ENCODE data around the gene SYNRG.

SYNRG gene

GRCh38 chr17:37546302-37546701, 62.9 kb downstream of the SYNRG start:
- in situ Hi-C loops (cut with HindIII; ENCODE audit: low pct_unique_long_range_greater_than_20kb, low sequenced_read_pairs) = no loop called here
- DNase-seq (ENCODE audit: low read depth in 1 of 2, low spot score in 1 of 2) = no peak
- TF ChIP-seq JUND (IDR thresholded peaks at IDR 0.05; ENCODE audit: low read depth) = no peak

DNA sequence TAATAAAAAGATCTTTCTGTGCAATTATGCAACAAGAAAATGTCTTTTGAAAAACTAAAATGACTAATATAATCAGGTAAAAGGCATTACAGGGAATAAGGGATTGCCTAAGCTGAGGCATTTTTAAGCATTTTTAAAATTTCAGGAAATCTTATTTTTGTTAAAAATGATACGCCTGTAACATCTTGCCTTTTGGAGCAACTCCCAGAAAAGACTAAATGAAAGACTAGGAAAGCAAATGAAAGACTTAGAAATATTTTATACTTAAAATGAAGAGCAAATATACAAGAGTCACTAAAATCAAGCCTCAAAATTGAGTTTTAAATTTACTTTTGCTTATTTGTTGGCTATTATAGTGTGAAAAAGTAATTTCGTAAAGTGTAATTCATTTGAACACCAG, 63.7 kb downstream of the SYNRG start:
- TF ChIP-seq JUND (IDR thresholded peaks at IDR 0.05; ENCODE audit: low read depth) = no peak
- no peak for DNase-seq (ENCODE audit: low read depth in 1 of 2, low spot score in 1 of 2)
- in situ Hi-C loops (cut with HindIII; ENCODE audit: low pct_unique_long_range_greater_than_20kb, low sequenced_read_pairs) = no loop called here

DNA sequence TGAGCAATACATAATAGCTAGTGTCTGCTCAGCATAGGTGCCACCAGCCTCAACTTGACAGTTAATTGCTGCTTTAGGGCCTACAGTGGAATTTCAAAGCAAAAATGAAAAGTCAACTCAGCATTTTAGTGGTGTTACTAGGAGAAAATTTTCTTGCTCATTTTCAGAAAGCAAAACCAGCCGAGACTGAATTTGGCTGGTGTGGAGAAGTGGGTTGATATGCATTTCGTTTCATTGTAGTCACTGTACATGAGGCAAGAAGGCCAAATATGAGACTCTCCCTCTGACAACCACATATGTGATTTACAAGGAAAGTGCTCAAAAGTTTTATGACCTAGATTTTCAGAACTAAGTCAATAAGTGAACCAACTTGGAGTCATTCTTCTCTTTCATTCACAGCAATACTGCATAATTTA, 65.6 kb downstream of the SYNRG start:
- no peak for TF ChIP-seq JUND (IDR thresholded peaks at IDR 0.05; ENCODE audit: low read depth)
- in situ Hi-C loops (cut with HindIII; ENCODE audit: low pct_unique_long_range_greater_than_20kb, low sequenced_read_pairs) = no loop called here
- DNase-seq (ENCODE audit: low read depth in 1 of 2, low spot score in 1 of 2) = no peak

DNA sequence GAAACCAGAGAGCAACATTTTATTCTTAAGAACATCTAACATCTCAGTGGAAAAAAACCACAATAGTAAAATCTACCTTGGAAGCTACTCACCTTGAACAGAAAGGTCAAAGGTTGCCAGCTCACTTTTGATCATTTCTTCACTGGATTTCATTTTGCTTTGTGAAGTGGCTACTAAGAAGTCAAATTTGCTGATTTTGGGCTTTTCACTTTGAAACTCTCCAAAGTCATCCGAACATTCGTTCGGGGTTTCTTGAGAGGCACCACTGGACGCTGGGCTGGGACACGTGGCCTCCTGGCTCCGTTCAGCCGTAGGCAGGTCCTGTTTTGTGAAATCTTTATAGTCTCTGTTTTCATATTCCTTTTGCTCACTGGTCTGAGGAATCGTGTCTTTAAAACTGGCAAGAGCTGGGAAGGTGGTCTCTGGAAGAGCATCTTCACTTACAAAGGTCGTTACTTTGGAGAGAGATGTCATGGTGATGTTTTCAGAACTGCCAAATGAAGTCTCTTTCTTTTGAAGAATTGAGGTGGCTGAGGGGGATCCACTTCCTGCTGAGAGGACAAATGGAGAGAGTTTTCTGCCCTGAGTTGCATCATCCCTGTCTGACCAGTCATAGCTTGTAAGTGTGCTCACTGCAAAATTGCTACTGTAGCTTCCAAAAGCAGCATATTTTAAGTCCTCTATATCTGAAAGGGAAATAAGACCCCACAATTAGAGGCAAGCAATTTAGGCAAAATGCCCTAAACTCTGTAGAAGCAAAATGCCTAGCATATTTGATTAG, 67.1 kb downstream of the SYNRG start:
- in situ Hi-C loops (cut with HindIII; ENCODE audit: low pct_unique_long_range_greater_than_20kb, low sequenced_read_pairs) = no loop called here
- DNase-seq (ENCODE audit: low read depth in 1 of 2, low spot score in 1 of 2) = no peak
- TF ChIP-seq JUND (IDR thresholded peaks at IDR 0.05; ENCODE audit: low read depth) = no peak

- DNase-seq (ENCODE audit: low read depth in 1 of 2, low spot score in 1 of 2) = no peak
- in situ Hi-C loops (cut with HindIII; ENCODE audit: low pct_unique_long_range_greater_than_20kb, low sequenced_read_pairs) = no loop called here
- no peak for TF ChIP-seq JUND (IDR thresholded peaks at IDR 0.05; ENCODE audit: low read depth)
Observed at GRCh38 chr17:37538981-37539659, 70.1 kb downstream of the SYNRG start.

DNA sequence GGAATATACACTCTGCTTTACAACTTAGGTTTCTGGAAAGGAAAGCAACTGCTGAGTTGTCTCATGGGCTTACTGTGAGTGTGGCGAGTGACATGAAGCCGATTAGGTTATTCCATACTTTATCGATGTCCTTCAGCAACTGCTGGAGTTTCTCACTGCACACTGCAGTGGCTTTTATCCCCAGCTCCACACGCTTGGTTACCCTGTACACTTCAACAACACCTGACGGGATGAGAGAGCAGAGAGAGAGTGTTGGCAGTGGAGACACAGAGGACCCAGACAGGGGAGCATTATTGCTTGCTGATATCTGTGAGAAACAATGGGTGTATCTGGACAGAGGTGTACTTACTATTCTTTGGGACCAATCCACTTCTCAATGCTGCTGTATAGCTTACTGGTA, 73.3 kb downstream of the SYNRG start:
- TF ChIP-seq JUND (IDR thresholded peaks at IDR 0.05; ENCODE audit: low read depth) = no peak
- no peak for DNase-seq (ENCODE audit: low read depth in 1 of 2, low spot score in 1 of 2)
- in situ Hi-C loops (cut with HindIII; ENCODE audit: low pct_unique_long_range_greater_than_20kb, low sequenced_read_pairs) = no loop called here

DNA sequence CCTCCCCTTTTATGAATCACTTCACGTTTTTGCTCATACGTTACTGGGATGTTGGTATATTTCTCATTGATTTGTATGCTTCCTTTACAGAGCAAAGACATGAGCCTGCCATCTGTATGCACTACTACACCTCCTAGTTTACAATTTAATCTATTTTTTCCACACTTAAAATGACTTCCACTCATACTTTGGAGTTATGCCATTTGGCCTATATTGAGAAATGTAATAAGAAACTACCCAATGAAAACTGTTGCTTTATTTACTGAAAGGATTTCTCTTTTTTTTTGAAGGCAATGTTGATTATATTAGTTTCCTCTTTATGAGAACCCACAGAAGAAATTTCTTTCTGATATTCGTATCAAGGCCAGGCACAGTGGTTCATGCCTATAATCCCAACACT, 76.5 kb downstream of the SYNRG start:
- no peak for TF ChIP-seq JUND (IDR thresholded peaks at IDR 0.05; ENCODE audit: low read depth)
- in situ Hi-C loops (cut with HindIII; ENCODE audit: low pct_unique_long_range_greater_than_20kb, low sequenced_read_pairs) = no loop called here
- DNase-seq (ENCODE audit: low read depth in 1 of 2, low spot score in 1 of 2) = no peak

- no peak for DNase-seq (ENCODE audit: low read depth in 1 of 2, low spot score in 1 of 2)
- TF ChIP-seq JUND (IDR thresholded peaks at IDR 0.05; ENCODE audit: low read depth) = no peak
- in situ Hi-C loops (cut with HindIII; ENCODE audit: low pct_unique_long_range_greater_than_20kb, low sequenced_read_pairs) = no loop called here
Observed at GRCh38 chr17:37530420-37530819, 78.8 kb downstream of the SYNRG start.

DNA sequence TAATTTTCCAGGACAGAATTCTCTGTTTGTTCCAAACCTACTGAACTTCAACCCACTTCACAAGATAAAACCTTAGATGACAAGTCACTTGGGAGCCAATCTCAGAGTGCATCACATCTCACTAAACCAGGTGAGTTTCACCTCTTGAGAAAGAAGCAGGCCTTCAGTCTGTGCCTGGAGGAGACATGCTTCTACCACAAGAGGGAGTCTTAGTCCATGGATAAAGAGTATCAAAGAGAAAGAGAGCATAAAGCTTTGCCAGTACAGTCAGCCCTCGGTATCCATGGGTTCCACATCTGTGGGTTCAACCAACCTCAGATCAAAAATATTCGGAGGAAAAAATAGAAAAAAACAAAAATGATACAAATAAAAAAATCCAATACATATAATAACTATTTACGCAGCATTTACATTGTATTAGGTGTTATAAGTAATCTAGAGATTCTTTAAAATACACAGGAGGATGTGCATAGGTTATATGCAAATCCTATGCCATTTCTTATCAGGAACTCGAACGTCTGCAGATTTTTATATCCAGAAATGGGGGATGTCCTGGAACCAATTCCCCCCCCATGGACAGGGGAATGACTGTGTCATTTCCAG, 81.9 kb downstream of the SYNRG start:
- DNase-seq (ENCODE audit: low read depth in 1 of 2, low spot score in 1 of 2) = peak; percentile 48 to 81
- in situ Hi-C loops (cut with HindIII; ENCODE audit: low pct_unique_long_range_greater_than_20kb, low sequenced_read_pairs) = no loop called here
- no peak for TF ChIP-seq JUND (IDR thresholded peaks at IDR 0.05; ENCODE audit: low read depth)

DNA sequence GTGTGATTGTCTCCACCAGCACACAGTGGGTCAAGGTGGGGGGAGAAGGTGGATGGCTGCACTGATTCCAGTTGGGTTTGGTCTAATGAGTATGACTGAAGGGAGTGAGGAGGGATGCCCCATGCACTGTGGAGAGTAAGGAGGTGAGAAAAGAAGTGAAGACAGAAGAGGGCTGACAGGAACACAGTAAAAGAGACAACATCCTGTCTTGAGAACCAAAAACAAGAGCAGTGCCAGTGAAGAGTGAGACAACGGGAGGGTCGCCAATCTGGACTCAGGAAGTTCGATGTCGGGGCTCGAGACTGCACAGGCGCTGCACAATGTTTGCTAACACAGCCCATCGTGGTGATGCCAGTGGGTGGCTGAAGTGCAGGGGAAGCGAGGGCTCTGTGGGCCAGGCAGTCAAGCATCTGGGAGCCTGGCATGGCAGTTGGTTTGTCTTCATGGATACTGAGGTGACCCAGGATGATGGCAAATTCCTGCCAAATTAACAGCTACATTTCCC, 85.5 kb downstream of the SYNRG start:
- in situ Hi-C loops (cut with HindIII; ENCODE audit: low pct_unique_long_range_greater_than_20kb, low sequenced_read_pairs) = no loop called here
- TF ChIP-seq JUND (IDR thresholded peaks at IDR 0.05; ENCODE audit: low read depth) = no peak
- DNase-seq (ENCODE audit: low read depth in 1 of 2, low spot score in 1 of 2) = no peak

DNA sequence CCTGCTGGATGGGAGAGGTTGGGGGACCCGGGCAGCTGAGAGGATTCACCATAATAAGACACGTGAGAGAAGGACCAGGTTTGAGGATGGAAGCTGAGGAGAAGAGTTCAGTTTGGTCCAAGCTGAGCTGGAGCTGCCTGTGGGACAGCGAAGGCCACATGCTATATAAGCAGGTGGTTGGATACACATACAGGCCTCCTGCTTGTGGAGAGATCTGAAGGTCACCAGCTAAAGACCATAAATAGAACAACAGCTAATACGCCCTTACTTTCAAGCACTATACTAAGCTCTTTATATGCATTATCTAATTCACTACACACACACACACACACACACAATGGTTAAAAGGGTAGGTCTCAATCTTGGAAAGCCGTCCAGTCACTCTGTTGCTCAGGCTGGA, 87.4 kb downstream of the SYNRG start:
- in situ Hi-C loops (cut with HindIII; ENCODE audit: low pct_unique_long_range_greater_than_20kb, low sequenced_read_pairs) = no loop called here
- DNase-seq (ENCODE audit: low read depth in 1 of 2, low spot score in 1 of 2) = no peak
- no peak for TF ChIP-seq JUND (IDR thresholded peaks at IDR 0.05; ENCODE audit: low read depth)

- TF ChIP-seq JUND (IDR thresholded peaks at IDR 0.05; ENCODE audit: low read depth) = no peak
- no peak for DNase-seq (ENCODE audit: low read depth in 1 of 2, low spot score in 1 of 2)
- in situ Hi-C loops (cut with HindIII; ENCODE audit: low pct_unique_long_range_greater_than_20kb, low sequenced_read_pairs) = no loop called here
Observed at GRCh38 chr17:37520174-37520573, 89.0 kb downstream of the SYNRG start.
